ENCODE results near the gene MUC2. TPM values are rescaled to one million over a fixed set of nuclear protein-coding genes. Genes with fewer than 3 reads are reported as not detected.

MUC2 gene
- total RNA-seq, 1 experiment from 2014 or later, result 0.04 TPM

DNA sequence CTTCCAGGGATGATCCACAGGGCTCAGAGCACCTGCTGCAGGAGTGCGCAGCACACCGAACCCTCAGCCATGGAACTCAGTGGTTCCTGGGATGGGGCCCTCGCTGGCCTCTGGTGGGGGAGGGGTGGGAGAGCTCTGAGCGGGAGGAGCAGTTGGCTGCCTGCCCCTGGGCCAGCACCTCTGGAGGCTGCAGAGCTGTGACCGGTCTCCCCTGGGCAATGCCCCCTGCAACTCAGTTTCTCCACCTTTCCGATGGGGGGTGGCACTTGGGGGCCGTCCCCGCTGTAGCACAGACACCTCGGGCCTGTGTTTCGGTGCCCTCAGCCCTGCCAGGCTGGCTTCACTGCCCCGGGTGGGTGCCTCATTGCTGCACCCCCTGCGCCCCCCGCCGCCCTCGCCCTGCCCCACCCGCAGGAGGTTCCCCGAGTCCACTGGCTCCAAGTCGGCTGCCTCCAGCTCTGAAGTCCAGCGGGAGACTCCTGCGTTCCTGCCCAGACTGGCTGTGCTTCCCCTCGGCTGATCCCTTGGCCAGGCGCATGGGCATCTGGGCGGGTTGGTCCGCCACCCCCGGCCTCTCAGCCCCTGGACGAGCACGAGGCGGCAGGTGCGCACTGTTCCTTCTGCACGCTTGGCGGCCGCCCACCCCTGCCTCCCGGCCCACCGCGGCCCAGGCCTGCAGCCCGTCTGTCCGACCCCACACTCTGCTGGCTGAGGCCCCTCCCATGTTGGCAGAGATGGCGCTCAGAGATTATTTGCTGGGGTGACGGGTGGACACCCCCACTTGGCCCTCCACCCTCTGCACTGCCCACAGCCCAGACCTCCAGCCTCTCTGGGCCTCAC is 40.0 kb upstream of the MUC2 start:
- no peaks in the 10 kb centered on the region for H3K27me3 ChIP-seq (ENCODE audit: insufficient read depth, low read depth)
- POLR2A ChIA-PET (ENCODE audit: unreplicated experiment), result no interaction called here
- H4K20me1 ChIP-seq (ENCODE audit: insufficient read depth), result no peaks in the 10 kb centered on the region

DNA sequence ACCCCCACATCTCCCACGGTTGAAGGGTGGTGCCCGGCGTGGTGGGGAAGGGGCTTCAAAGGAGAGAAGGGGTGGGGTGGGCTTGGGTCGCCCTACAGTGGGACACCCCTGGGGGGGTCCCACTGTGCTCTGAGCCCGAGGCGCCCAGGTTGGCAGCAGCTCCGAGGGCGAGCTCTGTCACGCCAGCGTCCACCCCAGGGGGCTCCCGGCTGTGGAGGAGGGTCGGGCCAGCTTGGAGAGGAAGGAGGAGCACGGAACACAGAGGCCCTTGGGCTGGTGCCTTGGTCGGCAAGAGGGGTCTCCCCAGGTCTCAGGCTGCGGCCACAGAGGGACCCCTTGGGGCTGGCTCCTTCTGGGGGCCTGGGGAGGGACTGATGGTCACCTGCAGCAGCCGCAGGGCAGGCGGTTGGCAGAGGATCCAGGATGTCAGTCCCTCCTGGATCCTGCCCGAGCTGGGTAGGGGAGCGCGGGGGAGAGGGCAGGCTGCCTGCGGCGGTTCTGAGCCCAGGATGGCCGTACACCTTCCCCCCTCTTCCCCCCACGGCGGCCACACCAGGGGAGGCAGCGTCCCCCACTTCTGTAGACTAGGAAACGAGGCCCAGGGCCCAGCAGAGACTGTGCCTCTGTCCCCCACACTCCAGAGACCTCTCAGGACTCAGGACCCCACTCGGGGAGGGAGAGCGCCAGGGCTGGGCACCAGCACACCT is 38.9 kb upstream of the MUC2 start:
- Histone ChIP-seq H3K9me3 (ENCODE audit: insufficient read depth, low read depth) (no peaks in the 10 kb centered on the region), H3K4me2 (peak overlapping the region; percentile 31; the same call in 1 of the 2 replicates), H4K20me1 (ENCODE audit: insufficient read depth) (no peaks in the 10 kb centered on the region), H3K36me3 (ENCODE audit: low read depth) (no peaks in the 10 kb centered on the region), H3K9me2 (ENCODE audit: insufficient read depth) (no peaks in the 10 kb centered on the region), H3K4me1 (replicated peaks; ENCODE audit: insufficient read depth) (peaks cover 18% of the 10 kb centered on the region), H3K4me3 (no peak overlapping the region), H3F3A (ENCODE audit: insufficient read depth, low read depth) (no peaks in the 10 kb centered on the region; the same call in 1 of the 2 replicates), H3K27me3 (ENCODE audit: insufficient read depth, low read depth) (no peaks in the 10 kb centered on the region), H3K79me2 (ENCODE audit: low read depth) (no peaks in the 10 kb centered on the region), H2AFZ (no peak overlapping the region), H3K27ac (no peak overlapping the region)
- no peak for TF ChIP-seq EZH2 (IDR thresholded peaks at IDR 0.05; ENCODE audit: low read depth)
- TF ChIP-seq, protein P1, sequence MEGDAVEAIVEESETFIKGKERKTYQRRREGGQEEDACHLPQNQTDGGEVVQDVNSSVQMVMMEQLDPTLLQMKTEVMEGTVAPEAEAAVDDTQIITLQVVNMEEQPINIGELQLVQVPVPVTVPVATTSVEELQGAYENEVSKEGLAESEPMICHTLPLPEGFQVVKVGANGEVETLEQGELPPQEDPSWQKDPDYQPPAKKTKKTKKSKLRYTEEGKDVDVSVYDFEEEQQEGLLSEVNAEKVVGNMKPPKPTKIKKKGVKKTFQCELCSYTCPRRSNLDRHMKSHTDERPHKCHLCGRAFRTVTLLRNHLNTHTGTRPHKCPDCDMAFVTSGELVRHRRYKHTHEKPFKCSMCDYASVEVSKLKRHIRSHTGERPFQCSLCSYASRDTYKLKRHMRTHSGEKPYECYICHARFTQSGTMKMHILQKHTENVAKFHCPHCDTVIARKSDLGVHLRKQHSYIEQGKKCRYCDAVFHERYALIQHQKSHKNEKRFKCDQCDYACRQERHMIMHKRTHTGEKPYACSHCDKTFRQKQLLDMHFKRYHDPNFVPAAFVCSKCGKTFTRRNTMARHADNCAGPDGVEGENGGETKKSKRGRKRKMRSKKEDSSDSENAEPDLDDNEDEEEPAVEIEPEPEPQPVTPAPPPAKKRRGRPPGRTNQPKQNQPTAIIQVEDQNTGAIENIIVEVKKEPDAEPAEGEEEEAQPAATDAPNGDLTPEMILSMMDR (conservative IDR thresholded peaks at IDR 0.05), result no peak
- POLR2A ChIA-PET (ENCODE audit: unreplicated experiment), result no interaction called here
- no TSS peak for BruUV-seq (replicated peaks)
- no peak for DNase-seq
- CTCF ChIA-PET, result no interaction called here
- intact Hi-C loops (cut with micrococcal nuclease; ENCODE audit: unreplicated experiment), result no loop called here

More for the DNA sequence above, 40.0 kb upstream of the MUC2 start:
- CTCF ChIA-PET, result interaction anchor here (0.6 to 0.7 kb wide), 2 partner anchors 24 to 463 kb away, joined by 8 read pairs; no protein-coding TSS in a partner anchor
- Histone ChIP-seq H3F3A (ENCODE audit: insufficient read depth, low read depth) (no peaks in the 10 kb centered on the region; the same call in 1 of the 2 replicates), H3K9me2 (ENCODE audit: insufficient read depth) (no peaks in the 10 kb centered on the region), H3K27ac (no peak overlapping the region), H3K9me3 (ENCODE audit: insufficient read depth, low read depth) (no peaks in the 10 kb centered on the region), H3K4me2 (no peak overlapping the region), H3K79me2 (ENCODE audit: low read depth) (no peaks in the 10 kb centered on the region), H3K36me3 (ENCODE audit: low read depth) (no peaks in the 10 kb centered on the region), H2AFZ (no peak overlapping the region), H3K4me3 (no peak overlapping the region), H3K4me1 (replicated peaks; ENCODE audit: insufficient read depth) (peaks cover 8% of the 10 kb centered on the region)
- TF ChIP-seq, protein P1 (conservative IDR thresholded peaks at IDR 0.05), result no peak
- no peak for TF ChIP-seq EZH2 (IDR thresholded peaks at IDR 0.05; ENCODE audit: low read depth)
- BruUV-seq (replicated peaks), result no TSS peak
- no peak for DNase-seq
- intact Hi-C loops (cut with micrococcal nuclease; ENCODE audit: unreplicated experiment), result no loop called here

DNA sequence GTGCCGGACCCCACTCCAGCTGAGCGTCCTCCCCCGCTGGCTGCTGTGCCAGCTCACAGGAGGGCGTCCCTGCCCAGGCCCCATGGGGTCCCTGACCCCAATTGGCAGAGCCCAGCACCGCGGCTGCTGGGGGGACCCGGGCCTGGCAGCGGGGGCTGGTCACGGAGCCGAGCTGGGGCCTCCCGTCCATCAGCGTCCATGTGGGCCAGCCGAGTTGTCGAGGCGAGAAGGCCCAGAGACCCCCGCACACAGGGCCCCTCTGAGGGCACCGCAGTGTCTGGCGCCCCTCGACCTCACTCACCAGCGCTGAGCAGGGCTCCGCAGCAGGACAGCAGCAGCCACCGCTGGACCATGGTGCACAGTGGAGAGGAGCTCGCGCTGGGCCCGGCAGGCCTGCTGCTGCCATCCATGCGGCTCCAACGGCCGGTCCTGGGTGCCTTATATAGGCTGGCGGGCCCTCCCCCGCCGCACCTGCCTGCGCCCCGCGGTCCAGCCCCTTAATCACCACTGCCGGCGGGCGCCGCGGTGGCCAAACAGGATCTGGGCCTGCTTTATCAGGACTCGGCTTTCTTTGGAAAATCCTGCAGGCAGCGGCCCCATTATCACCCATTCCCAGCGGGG is 38.3 kb upstream of the MUC2 start, which contains the start of gene MUC6:
Gene MUC6 (minus strand): TSS at position 416 of the 621 bp plus-strand sequence. CDS start 63 bp downstream, at position 353.
- H3K27ac ChIP-seq, result no peak within 1 kb of the TSS
- DNase-seq, result peak in 1 of 2 experiments; percentile 48
- CTCF ChIA-PET, result no interaction called here

More for the DNA sequence above, 38.3 kb upstream of the MUC2 start, which contains the start of gene MUC6:
- H3K36me3 ChIP-seq (ENCODE audit: low read depth), result no peaks in the 10 kb centered on the region
- no peak for TF ChIP-seq EZH2 (IDR thresholded peaks at IDR 0.05; ENCODE audit: low read depth)
- TF ChIP-seq, protein P1 (conservative IDR thresholded peaks at IDR 0.05), result no peak
- peaks cover 25% of the 10 kb centered on the region for H3K4me1 ChIP-seq (replicated peaks; ENCODE audit: insufficient read depth)
- peak within 1 kb of the TSS; percentile 31 for H3K4me2 ChIP-seq
- POLR2A ChIA-PET (ENCODE audit: unreplicated experiment), result no interaction called here
- no peaks in the 10 kb centered on the region for H4K20me1 ChIP-seq (ENCODE audit: insufficient read depth)
- no peaks in the 10 kb centered on the region for H3K9me3 ChIP-seq (ENCODE audit: insufficient read depth, low read depth)
- no TSS peak for BruUV-seq (replicated peaks)
- intact Hi-C loops (cut with micrococcal nuclease; ENCODE audit: unreplicated experiment), result no loop called here
- no peaks in the 10 kb centered on the region for H3K79me2 ChIP-seq (ENCODE audit: low read depth)
- H3K9me2 ChIP-seq (ENCODE audit: insufficient read depth), result no peaks in the 10 kb centered on the region
- no peak within 1 kb of the TSS for H2AFZ ChIP-seq
- no peak within 1 kb of the TSS; the same call in 1 of the 2 replicates for H3K4me3 ChIP-seq
- no peaks in the 10 kb centered on the region for H3K27me3 ChIP-seq (ENCODE audit: insufficient read depth, low read depth)
- H3F3A ChIP-seq (ENCODE audit: insufficient read depth, low read depth), result no peaks in the 10 kb centered on the region; the same call in 1 of the 2 replicates

All from PC-9 (cell line).